ENCODE measurements around the gene PARD6G. TPM values are rescaled to one million over a fixed set of nuclear protein-coding genes. Genes with fewer than 3 reads are reported as not detected.

PARD6G gene
- total and polyA plus RNA-seq, 2 experiments from 2014 or later: 6.9 to 18.5 TPM

GRCh38 chr18:80223581-80224148, 23.6 kb downstream of the PARD6G start:
- no peak overlapping the region for H3K4me3 ChIP-seq
- no peaks in the 10 kb centered on the region for H3K27me3 ChIP-seq (ENCODE audit: insufficient read depth)
- H3K4me1 ChIP-seq (ENCODE audit: insufficient read depth): peaks cover 9% of the 10 kb centered on the region
- TF ChIP-seq NANOG (IDR thresholded peaks at IDR 0.05; ENCODE audit: borderline replicate concordance) (no peak), EZH2 (IDR thresholded peaks at IDR 0.05; ENCODE audit: low read depth, unreplicated experiment) (no peak), JUNB (IDR thresholded peaks at IDR 0.05; ENCODE audit: unreplicated experiment) (no peak), ZNF114 (CRISPR knock-in tag; IDR thresholded peaks at IDR 0.05) (no peak), STAT1 (IDR thresholded peaks at IDR 0.05; ENCODE audit: unreplicated experiment) (no peak), CREB1 (CRISPR knock-in tag; IDR thresholded peaks at IDR 0.05; ENCODE audit: low read depth) (no peak), REST (IDR thresholded peaks at IDR 0.05; ENCODE audit: unreplicated experiment) (no peak), POLR2AphosphoS5 (IDR thresholded peaks at IDR 0.05; ENCODE audit: low read depth) (no peak), ZNF331 (CRISPR knock-in tag; IDR thresholded peaks at IDR 0.05; ENCODE audit: low read depth) (no peak), ZNF462 (CRISPR knock-in tag; IDR thresholded peaks at IDR 0.05) (no peak), EZH2phosphoT487 (IDR thresholded peaks at IDR 0.05; ENCODE audit: unreplicated experiment) (no peak)
- TF ChIP-seq, protein P1, sequence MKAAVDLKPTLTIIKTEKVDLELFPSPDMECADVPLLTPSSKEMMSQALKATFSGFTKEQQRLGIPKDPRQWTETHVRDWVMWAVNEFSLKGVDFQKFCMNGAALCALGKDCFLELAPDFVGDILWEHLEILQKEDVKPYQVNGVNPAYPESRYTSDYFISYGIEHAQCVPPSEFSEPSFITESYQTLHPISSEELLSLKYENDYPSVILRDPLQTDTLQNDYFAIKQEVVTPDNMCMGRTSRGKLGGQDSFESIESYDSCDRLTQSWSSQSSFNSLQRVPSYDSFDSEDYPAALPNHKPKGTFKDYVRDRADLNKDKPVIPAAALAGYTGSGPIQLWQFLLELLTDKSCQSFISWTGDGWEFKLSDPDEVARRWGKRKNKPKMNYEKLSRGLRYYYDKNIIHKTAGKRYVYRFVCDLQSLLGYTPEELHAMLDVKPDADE (IDR thresholded peaks at IDR 0.05): no peak
- TF ChIP-seq, protein P2, sequence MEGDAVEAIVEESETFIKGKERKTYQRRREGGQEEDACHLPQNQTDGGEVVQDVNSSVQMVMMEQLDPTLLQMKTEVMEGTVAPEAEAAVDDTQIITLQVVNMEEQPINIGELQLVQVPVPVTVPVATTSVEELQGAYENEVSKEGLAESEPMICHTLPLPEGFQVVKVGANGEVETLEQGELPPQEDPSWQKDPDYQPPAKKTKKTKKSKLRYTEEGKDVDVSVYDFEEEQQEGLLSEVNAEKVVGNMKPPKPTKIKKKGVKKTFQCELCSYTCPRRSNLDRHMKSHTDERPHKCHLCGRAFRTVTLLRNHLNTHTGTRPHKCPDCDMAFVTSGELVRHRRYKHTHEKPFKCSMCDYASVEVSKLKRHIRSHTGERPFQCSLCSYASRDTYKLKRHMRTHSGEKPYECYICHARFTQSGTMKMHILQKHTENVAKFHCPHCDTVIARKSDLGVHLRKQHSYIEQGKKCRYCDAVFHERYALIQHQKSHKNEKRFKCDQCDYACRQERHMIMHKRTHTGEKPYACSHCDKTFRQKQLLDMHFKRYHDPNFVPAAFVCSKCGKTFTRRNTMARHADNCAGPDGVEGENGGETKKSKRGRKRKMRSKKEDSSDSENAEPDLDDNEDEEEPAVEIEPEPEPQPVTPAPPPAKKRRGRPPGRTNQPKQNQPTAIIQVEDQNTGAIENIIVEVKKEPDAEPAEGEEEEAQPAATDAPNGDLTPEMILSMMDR (conservative IDR thresholded peaks at IDR 0.05; ENCODE audit: low read depth in 2 of 2): no peak
- H3K36me3 ChIP-seq (ENCODE audit: insufficient read depth): no peaks in the 10 kb centered on the region
- no peaks in the 10 kb centered on the region for H3K9me2 ChIP-seq (ENCODE audit: insufficient read depth)
- Mint-ChIP-seq H3K27ac (no peak overlapping the region), H3K9me3 (peaks cover 12% of the 10 kb centered on the region; the same call in 2 of the 3 replicates), H3K36me3 (ENCODE audit: low read depth) (0 out of 3 replicates have a peak, but pooled peaks cover 3% of the 10 kb centered on the region), H3K27me3 (ENCODE audit: insufficient read depth, low read depth, poor library complexity) (peaks cover 3% of the 10 kb centered on the region), H3K4me1 (peaks cover 17% of the 10 kb centered on the region), H3K4me3 (no peak overlapping the region)
- no peak overlapping the region for H3K4me2 ChIP-seq
- DNase-seq (ENCODE audit: low spot score) (no peak), ATAC-seq (no peak)
- H3K27ac ChIP-seq (ENCODE audit: low read depth): no peak overlapping the region
- peaks cover 12% of the 10 kb centered on the region; the same call in 1 of the 2 replicates for H4K20me1 ChIP-seq (replicated peaks; ENCODE audit: insufficient read depth)
- no peaks in the 10 kb centered on the region for H3F3A ChIP-seq (replicated peaks; ENCODE audit: low read depth)
- H3K79me2 ChIP-seq (replicated peaks; ENCODE audit: insufficient read depth): peaks cover 4% of the 10 kb centered on the region; the same call in 1 of the 2 replicates
- H2AFZ ChIP-seq: no peak overlapping the region
